ENCODE results near the gene RBM18.

RBM18 gene

DNA sequence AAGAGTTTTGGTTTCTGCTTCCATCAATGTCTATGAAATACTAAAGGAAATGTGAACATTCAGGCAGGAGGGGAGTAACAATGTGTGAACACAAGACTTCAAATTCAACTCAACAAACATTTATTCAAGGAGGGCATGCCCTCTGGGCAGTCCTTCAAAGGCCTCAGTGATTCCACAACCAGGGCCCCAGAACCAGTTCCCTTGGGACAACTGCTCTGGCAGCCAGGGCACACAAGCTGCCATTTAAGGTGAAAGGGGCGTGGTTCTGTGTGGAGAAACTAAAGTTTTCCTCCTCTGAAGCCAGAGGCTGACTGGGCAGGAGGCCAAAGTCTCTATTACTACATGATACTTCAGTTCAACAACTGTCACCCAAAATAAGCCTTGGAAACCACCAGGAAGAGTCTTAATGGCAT lies 3.2 kb downstream of the RBM18 start:
- H3K4me3 ChIP-seq (ENCODE audit: low read depth, low read length), result no peak overlapping the region

DNA sequence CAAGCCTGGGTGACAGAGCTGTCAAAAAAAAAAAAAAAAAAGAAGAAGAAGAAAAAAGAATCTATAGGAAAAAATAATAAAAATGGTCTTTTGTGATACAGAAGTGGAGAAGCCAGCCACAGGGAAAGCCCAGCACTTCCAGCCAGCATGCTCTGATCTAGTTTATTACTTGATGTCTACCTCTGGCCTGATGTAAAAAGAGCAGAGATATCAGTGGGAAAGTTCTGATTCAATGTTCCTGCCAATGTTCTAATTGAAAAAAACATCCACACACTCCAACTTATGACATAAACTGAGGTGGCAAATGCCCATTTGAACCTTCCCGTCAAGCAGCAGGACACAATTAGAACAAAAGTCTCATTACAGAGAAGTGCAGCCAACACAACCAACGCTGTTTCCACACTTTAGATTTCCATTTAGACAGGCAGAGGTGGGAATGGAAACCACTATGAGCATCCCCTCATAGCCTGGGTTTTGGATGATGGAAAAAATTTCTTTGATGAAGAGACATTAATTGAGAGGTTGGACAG lies 5.7 kb downstream of the RBM18 start:
- no peak overlapping the region for H3K4me3 ChIP-seq (ENCODE audit: low read depth, low read length)

- H3K4me3 ChIP-seq (ENCODE audit: low read depth, low read length), result no peak overlapping the region
Measured at GRCh38 chr9:122256206-122256605, 8.4 kb downstream of the RBM18 start.

DNA sequence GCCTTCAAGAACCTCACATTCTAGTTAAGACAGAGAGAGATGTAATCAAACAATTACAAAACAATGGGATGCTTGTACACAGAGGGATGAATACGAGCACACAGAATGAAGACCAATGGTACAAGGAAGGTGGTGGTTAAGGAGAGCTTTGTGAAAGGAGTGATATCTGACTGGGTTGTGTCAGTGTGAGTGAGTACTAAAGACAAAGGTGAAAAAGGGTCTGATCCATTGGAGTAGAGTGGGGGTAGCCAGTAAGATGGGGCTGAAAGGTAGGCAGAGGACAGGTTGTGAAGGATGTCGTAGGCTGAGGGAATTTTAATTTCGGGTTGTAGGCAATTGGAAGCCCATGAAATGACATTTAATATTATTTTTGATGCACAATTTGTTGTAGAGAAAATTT lies 9.9 kb downstream of the RBM18 start:
- H3K4me3 ChIP-seq (ENCODE audit: low read depth, low read length), result no peak overlapping the region

DNA sequence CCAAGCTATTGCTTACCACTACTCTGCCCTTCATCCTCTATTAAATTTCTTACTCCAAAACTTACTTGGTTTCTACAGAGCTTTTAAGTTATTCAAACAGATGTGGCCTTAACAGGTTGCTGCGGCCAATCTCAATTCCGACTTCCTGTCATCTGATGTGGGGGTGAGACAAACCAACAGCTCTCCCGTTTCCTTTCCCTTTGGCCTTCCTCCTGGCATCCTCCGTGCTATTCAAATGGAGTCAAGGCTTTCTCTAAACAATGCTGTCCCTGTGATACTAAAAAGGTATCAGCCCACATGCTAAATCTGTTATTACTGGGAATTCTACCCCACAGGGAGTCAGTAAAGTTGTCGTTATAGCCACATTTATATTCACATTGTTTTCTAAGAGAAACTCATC lies 11.8 kb downstream of the RBM18 start:
- H3K4me3 ChIP-seq (ENCODE audit: low read depth, low read length), result no peak overlapping the region

- H3K4me3 ChIP-seq (ENCODE audit: low read depth, low read length), result no peak overlapping the region
Measured at GRCh38 chr9:122251351-122251750, 13.3 kb downstream of the RBM18 start.

DNA sequence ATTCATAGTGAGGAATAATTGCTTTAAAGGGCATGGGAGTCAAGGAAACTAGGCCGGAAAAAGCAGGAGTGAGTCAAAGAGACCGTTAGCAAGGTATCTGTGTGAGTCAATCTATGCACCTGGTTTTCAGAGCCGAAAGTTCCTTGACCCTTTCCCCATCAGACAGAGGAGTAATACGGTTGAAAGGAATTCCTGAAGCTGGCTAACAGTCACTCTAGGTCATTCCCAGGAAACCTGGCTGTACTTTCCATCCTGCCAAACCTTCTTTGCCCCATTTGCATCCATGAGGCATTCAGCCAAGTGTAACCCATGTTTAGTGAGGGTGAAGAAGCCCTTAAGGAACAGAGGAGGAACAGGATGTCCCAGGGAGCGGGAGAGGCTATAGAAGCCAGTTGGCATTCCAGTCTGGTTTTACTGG lies 16.2 kb downstream of the RBM18 start:
- H3K4me3 ChIP-seq (ENCODE audit: low read depth, low read length), result no peak overlapping the region

- H3K4me3 ChIP-seq (ENCODE audit: low read depth, low read length), result no peak overlapping the region
Measured at GRCh38 chr9:122246666-122247065, 18.0 kb downstream of the RBM18 start.

- no peak overlapping the region for H3K4me3 ChIP-seq (ENCODE audit: low read depth, low read length)
Measured at GRCh38 chr9:122244349-122244748, 20.3 kb downstream of the RBM18 start.

DNA sequence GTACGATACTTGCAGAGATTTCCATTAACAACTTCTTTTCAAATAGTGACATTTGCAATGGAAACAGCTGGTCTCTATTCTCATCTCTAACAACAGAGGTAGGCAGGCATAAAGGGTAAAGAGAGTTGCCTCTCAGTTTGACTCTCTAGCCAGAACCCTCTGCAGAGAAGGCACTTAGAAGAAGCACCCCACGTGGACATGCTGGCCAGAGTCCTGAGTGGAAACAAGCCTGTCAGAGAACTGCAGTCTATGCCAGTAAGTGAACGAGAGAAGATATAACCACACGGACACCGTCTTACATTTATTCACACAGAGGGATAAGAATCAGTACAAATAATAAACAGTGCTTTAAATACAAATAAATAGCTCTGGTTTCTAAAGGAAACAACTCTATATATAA lies 24.9 kb downstream of the RBM18 start:
- H3K4me3 ChIP-seq (ENCODE audit: low read depth, low read length), result no peak overlapping the region

DNA sequence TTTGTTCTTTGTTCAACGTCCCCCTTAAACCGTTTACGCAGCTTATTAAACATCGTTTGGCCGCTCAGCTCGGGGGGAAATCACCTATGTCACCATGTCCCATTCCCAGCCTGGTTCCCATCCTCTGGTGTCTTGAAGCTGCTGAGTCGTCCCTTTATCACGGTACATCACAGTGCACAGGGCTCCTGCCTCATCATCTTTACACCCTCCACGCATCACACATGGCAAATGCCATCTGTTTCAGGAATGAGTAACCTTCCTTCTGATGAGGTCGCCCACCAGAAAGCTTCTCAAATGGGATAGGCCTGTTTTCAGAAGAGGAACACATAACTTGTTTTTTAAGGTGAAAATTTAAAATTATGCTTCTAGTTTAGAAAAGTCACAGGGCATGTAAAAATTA lies 28.0 kb downstream of the RBM18 start:
- H3K4me3 ChIP-seq (ENCODE audit: low read depth, low read length), result no peak overlapping the region

DNA sequence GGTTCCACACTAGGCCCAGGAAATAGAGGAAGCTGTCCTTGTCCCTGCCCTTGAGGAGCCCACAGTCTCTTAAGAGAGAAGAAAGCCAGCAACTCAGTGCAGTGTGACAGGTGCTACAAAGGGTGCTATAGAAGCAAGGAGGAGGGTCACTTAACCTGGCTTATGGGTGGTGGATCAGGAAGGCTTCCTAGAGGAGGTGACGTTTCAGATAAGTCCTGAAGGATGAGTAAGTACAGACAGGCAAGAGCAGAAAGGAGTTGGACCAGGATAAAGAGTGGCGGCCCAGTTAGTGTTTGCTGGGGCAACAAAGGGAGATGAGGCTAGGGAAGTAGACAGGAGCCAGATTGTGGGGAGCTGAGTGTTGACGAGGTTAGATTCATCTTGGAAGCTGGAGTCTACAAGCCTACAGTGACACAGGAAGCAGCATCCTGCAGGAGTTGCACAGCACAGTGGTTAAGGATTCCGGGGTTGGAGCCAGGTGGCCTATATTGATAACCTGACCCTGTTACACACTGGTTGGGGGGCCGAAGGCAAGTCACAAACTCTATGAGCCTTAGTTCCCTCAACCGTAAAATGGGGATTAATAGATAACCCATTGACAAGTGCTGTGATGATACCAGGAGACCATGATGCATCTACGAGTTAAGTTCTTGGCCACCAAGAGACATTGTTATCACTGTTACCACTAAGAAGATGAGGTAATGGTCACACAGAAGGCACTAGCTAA lies 30.5 kb downstream of the RBM18 start:
- no peak overlapping the region for H3K4me3 ChIP-seq (ENCODE audit: low read depth, low read length)

- H3K4me3 ChIP-seq (ENCODE audit: low read depth, low read length), result no peak overlapping the region
Measured at GRCh38 chr9:122232796-122233306, 31.8 kb downstream of the RBM18 start.

DNA sequence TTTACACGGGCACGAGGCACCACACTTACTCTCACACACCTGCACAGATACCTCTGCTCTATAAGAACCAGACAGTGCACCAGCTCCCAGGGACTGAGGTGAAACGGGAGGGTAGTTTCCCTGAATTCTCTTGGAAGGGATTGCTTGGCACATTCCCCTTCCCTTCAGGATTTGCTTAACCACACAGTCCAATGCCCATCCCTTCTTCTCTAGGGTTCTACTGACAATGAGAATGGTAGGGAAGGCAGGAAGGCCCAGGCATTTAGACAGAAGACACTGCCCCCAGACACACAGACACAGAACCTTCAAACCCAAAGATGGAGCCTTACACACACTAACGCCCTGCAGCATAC lies 35.2 kb downstream of the RBM18 start:
- no peak overlapping the region for H3K4me3 ChIP-seq (ENCODE audit: low read depth, low read length)

- H3K4me3 ChIP-seq (ENCODE audit: low read depth, low read length), result peak within 1 kb of the TSS; percentile 21
Measured at GRCh38 chr9:122228568-122229484, 35.8 kb downstream of the RBM18 start, which contains the start of gene LHX6. Gene LHX6, minus strand, starts transcription at chr9:122228957. Its CDS starts 217 bp downstream, at chr9:122228740.

GRCh38 chr9:122228191-122228567 lies 36.5 kb downstream of the RBM18 start:
- H3K4me3 ChIP-seq (ENCODE audit: low read depth, low read length), result peak overlapping the region; percentile 21

GRCh38 chr9:122227575-122227900 lies 37.1 kb downstream of the RBM18 start:
- H3K4me3 ChIP-seq (ENCODE audit: low read depth, low read length), result no peak overlapping the region

GRCh38 chr9:122226758-122227574 lies 37.7 kb downstream of the RBM18 start:
- no peak overlapping the region for H3K4me3 ChIP-seq (ENCODE audit: low read depth, low read length)

- no peak overlapping the region for H3K4me3 ChIP-seq (ENCODE audit: low read depth, low read length)
Measured at GRCh38 chr9:122226142-122226757, 38.4 kb downstream of the RBM18 start.

GRCh38 chr9:122225312-122226141 lies 39.1 kb downstream of the RBM18 start:
- no peak overlapping the region for H3K4me3 ChIP-seq (ENCODE audit: low read depth, low read length)

All from iPS-11a (cell line).